Spleen (tissue), 11 donors: ENCODE results near the gene DBF4. TPM values are rescaled to one million over a fixed set of nuclear protein-coding genes. Genes with fewer than 3 reads are reported as not detected.

Experiments used
- DNase-seq: peaks from one replicate; pipeline ENCODE4 v3.0.0-alpha.2; 2020
- H3K27ac ChIP-seq, 8 donors: fragments of 200-600 bp; sonication (generic) in 7 of 8; 1 replicate in 4 of 8; 2 replicates in 4 of 8; pipeline versions ENCODE4 v1.5.0 to v1.8.0; 2016 to 2021; ENCODE audit warnings: inconsistent platforms in 4 of 8, mild to moderate bottlenecking in 4 of 8, moderate library complexity in 1 of 8
- H3K27me3 ChIP-seq, 7 donors: fragments of 200-600 bp; sonication (generic) in 6 of 7; replicated peaks in 1 of 7; 1 replicate in 4 of 7; 2 replicates in 3 of 7; pipeline versions ENCODE4 v1.5.0 to v1.8.0; 2016 to 2021; ENCODE audit warnings: inconsistent platforms in 3 of 7, mild to moderate bottlenecking in 1 of 7
- H3K36me3 ChIP-seq, 6 donors: fragments of 200-600 bp; sonication (generic) in 5 of 6; 1 replicate in 4 of 6; 2 replicates in 2 of 6; pipeline versions ENCODE4 v1.5.0 to v1.8.0; 2016 to 2021; ENCODE audit warnings: inconsistent platforms in 2 of 6
- H3K4me1 ChIP-seq, 6 donors: fragments of 200-600 bp; sonication (generic) in 5 of 6; 1 replicate in 3 of 6; 2 replicates in 3 of 6; pipeline versions ENCODE4 v1.5.0 to v1.8.0; 2016 to 2021; ENCODE audit warnings: inconsistent platforms in 3 of 6
- H3K4me3 ChIP-seq, 8 donors: fragments of 200-600 bp; sonication (generic) in 7 of 8; 1 replicate in 4 of 8; 2 replicates in 4 of 8; pipeline versions ENCODE4 v1.5.0 to v1.8.0; 2016 to 2021; ENCODE audit warnings: inconsistent platforms in 4 of 8, mild to moderate bottlenecking in 4 of 8, moderate library complexity in 2 of 8
- H3K9me3 ChIP-seq, 8 donors: fragments of 200-600 bp; sonication (generic) in 7 of 8; 1 replicate in 4 of 8; 2 replicates in 4 of 8; pipeline versions ENCODE4 v1.5.0 to v1.8.0; 2016 to 2021; ENCODE audit warnings: inconsistent platforms in 4 of 8
- POLR2A ChIP-seq, 3 donors: fragments of 450-650 bp; IDR thresholded peaks; one replicate each; pipeline ENCODE4 v1.5.1; 2017; ENCODE audit warnings: antibody characterized with exemption in 3 of 3, mild to moderate bottlenecking in 1 of 3
- POLR2AphosphoS5 ChIP-seq, 3 donors: sonication (generic); formaldehyde crosslinking; IDR thresholded peaks; one replicate each; pipeline ENCODE4 v1.5.1; 2017; ENCODE audit warnings: antibody characterized with exemption in 3 of 3
- intact Hi-C: fragments of 100-400 bp; cut with DNase I; formaldehyde crosslinking; loops from one replicate; pipeline ENCODE4 v1.15.0; 2023; ENCODE audit warnings: low total_unique reads
- polyA plus RNA-seq, 3 donors: library from polyadenylated mRNA; stranded (reverse); fragments of 200-250 nt; gene quantifications; one replicate each; pipeline ENCODE4 v1.2.1, GENCODE V29; 2013
- total RNA-seq, 7 donors: library from RNA; depleted of rRNA in 3 of 7; stranded (reverse); fragments of >200 nt in 3 of 7; fragmentation: NEBNext Ultra II Directional in 4 of 7; extraction: Animal tissue kit (Norgen Biotek cat#: 25700) in 4 of 7; gene quantifications; one replicate each; pipeline versions ENCODE4 v1.1.0 to v1.2.1, GENCODE V29; 2016 to 2021
- TF ChIP-seq, protein P1 (sequence below), 11 experiments: fragments of 200-600 bp in 7 of 11; fragments of 450-650 bp in 4 of 11; sonication (generic) in 4 of 11; IDR thresholded peaks in 8 of 11; conservative IDR thresholded peaks in 3 of 11; 1 replicate in 7 of 11; 2 replicates in 4 of 11; pipeline versions ENCODE4 v1.4.0 to v1.8.0; 2016 to 2021; ENCODE audit warnings: antibody characterized with exemption in 11 of 11, inconsistent platforms in 4 of 11, mild to moderate bottlenecking in 1 of 11
- donor health status: healthy with polysubstance abuse.
- donor health status: DM: no; HTN: no; CAD: no; lungs with moderate emphysema.
- donor health status: DM: no; HTN: no; CAD: no.
- donor health status: Bipolar disorder and iron deficiency.
- donor health status: healthy.
- donor health status: DM: no; HTN: no; CAD: no.
- donor health status: DM: yes; HTN: yes; CAD: no.

The DBF4 gene
- total and polyA plus RNA-seq, 10 donors, result 8.8 to 26.8 (median 15.9) TPM

DNA sequence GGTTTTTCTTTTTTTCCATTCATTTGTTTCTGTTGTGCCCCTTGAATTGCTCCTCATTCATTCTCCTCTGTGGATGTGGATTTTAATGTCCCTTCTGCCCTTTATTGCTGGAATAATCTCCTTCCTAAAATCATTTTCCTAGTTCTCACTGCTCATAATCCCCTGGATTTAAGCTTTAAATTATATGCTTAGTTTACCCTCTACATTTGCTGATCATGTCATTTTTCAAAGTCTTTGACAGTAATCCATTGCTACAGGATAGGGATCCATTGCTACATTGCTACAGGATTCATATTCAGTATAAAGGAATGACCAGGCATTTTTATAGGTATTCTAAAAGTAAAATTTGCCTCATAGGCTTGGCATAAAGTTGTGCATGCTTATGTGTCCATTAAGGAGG is 72.1 kb downstream of the DBF4 start:
- Histone ChIP-seq H3K27me3 (no peaks in the 10 kb centered on the region), H3K4me1 (no peaks in the 10 kb centered on the region), H3K27ac (no peak overlapping the region), H3K4me3 (no peak overlapping the region), H3K9me3 (no peaks in the 10 kb centered on the region), H3K36me3 (no peaks in the 10 kb centered on the region)
- intact Hi-C loops, result no loop called here
- TF ChIP-seq POLR2AphosphoS5 (IDR thresholded peaks at IDR 0.05) (no peak), POLR2A (IDR thresholded peaks at IDR 0.05) (no peak)
- TF ChIP-seq, protein P1, sequence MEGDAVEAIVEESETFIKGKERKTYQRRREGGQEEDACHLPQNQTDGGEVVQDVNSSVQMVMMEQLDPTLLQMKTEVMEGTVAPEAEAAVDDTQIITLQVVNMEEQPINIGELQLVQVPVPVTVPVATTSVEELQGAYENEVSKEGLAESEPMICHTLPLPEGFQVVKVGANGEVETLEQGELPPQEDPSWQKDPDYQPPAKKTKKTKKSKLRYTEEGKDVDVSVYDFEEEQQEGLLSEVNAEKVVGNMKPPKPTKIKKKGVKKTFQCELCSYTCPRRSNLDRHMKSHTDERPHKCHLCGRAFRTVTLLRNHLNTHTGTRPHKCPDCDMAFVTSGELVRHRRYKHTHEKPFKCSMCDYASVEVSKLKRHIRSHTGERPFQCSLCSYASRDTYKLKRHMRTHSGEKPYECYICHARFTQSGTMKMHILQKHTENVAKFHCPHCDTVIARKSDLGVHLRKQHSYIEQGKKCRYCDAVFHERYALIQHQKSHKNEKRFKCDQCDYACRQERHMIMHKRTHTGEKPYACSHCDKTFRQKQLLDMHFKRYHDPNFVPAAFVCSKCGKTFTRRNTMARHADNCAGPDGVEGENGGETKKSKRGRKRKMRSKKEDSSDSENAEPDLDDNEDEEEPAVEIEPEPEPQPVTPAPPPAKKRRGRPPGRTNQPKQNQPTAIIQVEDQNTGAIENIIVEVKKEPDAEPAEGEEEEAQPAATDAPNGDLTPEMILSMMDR (IDR thresholded peaks at IDR 0.05 in 8 of 11, conservative IDR thresholded peaks at IDR 0.05 in 3 of 11), result no peak
- DNase-seq, result no peak

Other genes with a start within 250 kb of the DBF4 start
- gene RUNDC3B, start 248.1 kb upstream of the DBF4 start, total RNA-seq, result 1 to 10 TPM in 2 of 7 donors, under 1 TPM in 5; 0.30 to 1.2 (median 0.76) TPM
- under 1 TPM; 0.08 to 0.26 (median 0.26) TPM for gene RUNDC3B, start 248.1 kb upstream of the DBF4 start, polyA plus RNA-seq
- gene SLC25A40, start 133 bp upstream of the DBF4 start, total RNA-seq, result 100 to 1,000 TPM in 1 of 7 donors, 10 to 100 TPM in 6; 38.5 to 102 (median 50.3) TPM
- gene SLC25A40, start 133 bp upstream of the DBF4 start, polyA plus RNA-seq, result 10 to 100 TPM in 1 of 3 donors, 1 to 10 TPM in 2; 6.2 to 10.3 (median 9.1) TPM
- 1 to 10 TPM; 2.5 to 4.4 (median 3.6) TPM for gene ADAM22, start 57.8 kb downstream of the DBF4 start, total RNA-seq
- gene ADAM22, start 57.8 kb downstream of the DBF4 start, polyA plus RNA-seq, result under 1 TPM; 0.43 to 0.64 (median 0.51) TPM